GM18867 (cell line): ENCODE results near the gene AEBP2.

Source experiments
- ATAC-seq: cut with Tn5 transposase; IDR thresholded peaks from one replicate; pipeline ENCODE4 v1.9.1; 2021; ENCODE audit warnings: mild to moderate bottlenecking, moderate library complexity; ENCODE audit not compliant: unreplicated experiment

The AEBP2 gene

DNA sequence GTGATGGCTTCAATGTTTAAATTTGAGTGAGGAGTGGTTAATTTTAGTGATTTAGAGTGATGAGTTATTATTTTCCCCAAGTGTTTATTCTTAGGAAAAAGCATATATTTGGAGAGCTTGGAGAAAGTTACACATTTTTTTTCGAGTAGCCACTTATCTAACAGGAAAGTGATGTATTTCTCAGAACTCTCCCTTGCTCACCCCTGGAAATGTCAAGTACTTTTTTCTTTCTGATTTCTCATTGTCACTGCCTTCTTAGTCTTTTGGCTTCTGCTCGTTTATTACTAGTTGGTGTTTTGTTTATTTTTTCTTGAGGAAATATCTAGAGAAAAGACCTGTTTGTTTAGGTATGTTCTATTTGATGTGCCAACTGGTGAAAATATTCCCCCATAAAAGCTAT, 58.8 kb downstream of the AEBP2 start:
- ATAC-seq = no peak

DNA sequence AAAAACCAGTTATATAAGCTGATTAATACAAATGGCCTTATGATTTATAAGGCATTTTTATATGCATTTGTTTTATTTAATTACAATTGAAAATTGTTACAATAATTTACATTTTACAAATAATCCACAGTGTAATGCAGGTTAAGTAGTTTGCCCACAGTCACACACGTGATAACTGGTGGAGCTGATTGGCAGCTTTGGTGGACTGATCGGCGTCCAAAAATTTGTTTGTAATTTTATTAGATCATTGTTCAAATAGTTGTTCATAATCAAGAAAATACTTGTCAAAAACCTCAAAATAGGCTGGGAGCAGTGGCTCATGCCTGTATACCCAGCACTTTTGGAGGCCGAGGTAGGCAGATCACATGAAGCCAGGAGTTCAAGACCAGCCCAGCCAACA, 59.7 kb downstream of the AEBP2 start:
- no peak for ATAC-seq

DNA sequence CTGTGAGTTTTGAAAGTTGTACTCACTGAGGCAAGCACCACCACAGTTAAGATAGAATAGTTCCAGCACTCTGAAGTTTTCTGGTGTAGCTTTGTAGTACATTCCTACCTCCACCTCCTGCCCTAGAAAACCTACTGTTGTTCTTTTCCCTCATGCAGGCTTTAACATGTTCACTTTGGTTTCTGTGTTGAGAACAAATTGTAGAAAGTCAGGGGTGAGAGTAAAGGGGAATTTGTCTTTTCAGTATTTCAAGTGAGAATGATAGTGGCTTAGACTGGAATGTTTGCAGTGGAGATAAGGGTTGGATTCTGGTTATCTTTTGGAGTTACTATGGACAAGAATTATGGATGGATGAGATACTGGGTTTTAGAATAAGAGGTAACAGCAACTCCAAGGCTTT, 67.2 kb downstream of the AEBP2 start:
- ATAC-seq = no peak

DNA sequence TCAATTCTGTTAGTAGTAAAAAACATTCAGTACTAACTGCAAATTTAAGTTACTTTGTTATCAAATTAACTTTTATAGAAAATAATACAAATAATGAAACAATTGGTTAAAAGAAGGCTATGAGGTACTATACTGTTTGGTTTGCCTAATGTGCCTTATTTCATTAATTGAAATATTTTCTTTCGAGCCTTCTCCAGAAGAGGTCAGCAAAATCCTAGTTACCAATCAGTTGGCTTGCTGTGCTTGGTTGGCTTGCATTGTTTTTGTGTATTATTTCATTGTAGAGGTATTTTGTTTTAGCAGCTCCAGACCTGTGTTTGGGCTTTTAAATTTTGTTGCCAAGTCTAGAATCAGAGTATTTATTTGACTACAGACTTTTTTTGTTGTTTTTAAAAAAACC, 68.5 kb downstream of the AEBP2 start:
- ATAC-seq = no peak

DNA sequence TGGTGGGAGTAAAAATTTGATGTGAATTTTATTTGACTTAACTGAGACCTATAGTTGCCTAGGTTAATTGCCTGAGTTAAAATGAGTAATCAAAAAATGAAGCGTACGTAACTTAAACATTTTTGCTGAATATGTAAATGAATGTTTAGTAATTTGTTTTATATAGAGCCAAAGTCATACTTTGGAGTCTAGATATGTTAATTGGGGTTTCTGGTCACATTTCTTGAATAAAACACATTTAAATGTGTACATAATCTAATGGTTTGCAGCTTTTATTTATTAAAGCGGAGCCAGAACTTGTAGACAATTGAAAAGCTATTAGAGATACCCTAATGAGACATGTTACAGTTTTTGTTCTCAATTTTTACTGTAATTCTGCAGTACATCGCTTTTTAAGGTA, 71.2 kb downstream of the AEBP2 start:
- ATAC-seq = no peak

DNA sequence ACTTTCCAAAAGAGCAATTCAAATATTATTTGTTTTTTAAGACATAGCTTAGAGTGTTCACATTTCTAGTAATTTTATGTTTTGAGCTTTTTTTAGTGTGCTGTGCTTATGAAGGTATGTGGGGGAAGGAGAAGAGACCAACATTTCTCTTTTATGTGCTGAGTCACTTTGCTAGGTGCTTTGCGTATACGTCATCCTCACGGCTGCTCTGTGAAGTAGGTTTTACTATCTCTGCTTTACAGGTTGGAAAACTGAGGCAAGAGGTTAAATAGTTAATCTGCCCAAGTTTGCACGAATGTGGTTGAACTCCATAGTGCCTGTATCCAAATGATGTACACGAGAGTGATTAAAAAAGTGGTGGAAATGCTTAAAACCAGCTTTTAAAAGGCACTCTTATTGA, 75.9 kb downstream of the AEBP2 start:
- no peak for ATAC-seq

DNA sequence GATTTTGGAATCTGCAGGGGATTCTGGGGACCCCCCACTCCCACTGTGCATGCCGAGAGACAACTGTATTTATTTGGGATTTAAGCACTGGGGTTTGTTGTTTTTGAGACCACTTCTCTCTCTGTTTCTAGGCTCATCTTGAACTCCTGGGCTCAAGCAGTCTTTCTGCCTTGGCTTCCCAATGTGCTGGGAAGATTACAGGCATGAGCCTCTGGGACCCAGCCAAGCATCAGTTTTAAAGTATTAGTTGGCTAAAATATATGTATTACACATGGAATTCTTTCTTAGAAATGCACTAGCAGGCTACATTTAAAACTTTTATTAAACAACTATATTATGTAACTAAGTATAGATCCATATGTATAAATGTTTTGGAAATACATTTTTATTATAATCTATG, 78.3 kb downstream of the AEBP2 start:
- no peak for ATAC-seq

DNA sequence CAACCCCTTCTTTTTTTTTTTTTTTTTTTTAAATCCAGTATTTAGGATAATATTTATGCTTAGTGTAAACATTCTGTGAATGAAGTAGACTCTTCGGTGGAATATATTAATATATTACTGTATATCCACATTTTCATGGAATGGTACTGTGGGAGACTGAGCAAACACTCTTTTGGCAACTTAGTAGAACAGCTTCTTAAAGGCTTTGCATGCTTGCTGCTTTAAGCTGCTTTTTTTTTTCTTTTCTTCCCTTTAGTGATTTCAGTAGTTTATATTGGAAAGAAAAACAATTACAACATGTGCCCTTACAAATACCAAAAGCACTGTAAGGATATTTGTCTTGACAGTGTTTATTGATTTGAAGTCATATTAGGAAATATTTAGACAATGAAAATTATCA, 78.9 kb downstream of the AEBP2 start:
- ATAC-seq = no peak

DNA sequence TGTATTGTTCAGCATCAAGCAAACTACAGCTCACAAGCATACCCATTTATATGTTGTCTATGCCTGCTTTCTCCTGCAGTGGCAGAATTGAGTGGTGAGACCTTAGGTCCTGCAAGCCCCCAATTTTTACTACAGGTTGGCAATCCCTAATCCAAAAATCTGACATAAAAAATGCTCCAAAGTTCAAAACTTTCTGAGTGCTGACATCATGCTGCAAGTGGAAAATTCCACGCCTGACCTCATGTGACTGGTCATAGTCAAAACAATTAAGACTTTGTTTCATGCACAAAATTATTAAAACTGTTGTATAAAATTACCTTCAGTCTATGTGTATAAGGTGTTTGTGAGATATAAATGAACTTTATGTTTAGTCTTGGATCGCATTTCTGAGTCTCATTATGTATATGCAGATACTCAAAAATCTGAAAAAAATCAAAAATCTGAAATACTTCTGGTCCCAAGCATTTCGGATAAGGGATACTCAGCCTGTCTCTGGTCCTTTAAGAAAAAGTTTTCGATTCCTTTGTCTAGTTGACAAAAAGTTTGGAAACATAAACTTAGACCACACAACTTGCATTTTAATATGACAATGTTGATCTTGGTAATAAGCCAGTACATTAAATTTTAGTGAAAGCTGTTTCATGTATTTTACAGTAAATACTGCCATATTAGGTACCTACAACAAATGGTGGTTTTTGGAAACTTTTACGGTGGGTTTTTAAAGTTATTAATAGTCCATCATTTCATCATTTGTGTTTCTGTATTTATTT, 81.5 kb downstream of the AEBP2 start:
- ATAC-seq = no peak

DNA sequence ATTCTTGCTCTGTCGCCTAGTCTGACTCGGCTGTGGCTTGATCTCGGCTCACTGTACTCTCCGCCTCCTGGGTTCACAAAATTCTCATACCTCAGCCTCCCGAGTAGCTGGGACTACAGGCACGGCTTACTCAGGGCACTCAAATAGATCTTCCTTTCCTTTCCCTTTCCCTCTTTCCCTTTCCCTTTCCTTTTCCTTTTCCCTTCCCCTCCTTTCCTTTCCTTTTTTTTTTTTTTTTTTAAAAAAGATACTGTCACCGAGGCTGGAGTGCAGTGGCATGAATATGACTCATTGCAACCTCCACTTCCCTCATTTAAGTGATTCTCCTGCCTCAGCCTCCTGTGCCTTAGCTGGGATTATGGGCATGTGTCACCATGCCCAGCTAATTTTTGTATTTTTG, 86.0 kb downstream of the AEBP2 start:
- no peak for ATAC-seq

DNA sequence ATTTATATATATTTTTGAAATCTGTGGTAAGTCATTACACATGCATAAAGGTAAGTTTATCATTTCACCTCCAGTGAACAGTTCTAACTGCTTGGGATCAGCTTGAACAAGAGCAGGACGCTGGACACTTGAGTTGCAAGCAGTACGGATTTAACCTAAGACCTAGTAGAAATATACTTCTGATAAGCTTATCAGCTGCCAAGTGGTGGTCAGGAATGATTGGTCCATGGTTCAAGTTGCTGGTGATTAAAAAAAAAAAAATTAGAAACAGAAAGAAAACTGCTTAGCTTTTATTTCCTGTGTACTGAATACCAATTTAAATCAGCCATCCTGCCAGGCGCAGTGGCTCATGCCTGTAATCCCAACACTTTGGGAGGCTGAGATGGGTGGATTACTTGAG, 88.6 kb downstream of the AEBP2 start:
- no peak for ATAC-seq

DNA sequence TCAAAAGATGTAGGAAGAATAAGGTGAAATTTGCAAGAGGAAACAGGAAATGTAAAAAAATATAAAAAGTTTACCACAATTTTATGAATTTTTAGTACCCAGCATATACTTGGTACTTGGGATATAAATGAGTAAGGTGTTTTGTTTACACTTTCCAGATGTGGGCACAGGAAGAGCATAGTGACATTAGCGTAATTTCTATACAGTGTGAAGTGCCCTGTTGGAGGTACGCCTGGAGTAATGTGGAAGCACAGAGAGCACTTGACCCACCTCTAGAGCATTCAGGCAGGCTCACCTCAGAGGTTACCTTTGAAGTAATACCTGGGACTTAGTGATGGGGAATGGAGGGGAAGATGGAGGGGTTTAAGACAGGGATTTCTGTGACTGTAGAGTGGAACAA, 89.5 kb downstream of the AEBP2 start:
- ATAC-seq = no peak

DNA sequence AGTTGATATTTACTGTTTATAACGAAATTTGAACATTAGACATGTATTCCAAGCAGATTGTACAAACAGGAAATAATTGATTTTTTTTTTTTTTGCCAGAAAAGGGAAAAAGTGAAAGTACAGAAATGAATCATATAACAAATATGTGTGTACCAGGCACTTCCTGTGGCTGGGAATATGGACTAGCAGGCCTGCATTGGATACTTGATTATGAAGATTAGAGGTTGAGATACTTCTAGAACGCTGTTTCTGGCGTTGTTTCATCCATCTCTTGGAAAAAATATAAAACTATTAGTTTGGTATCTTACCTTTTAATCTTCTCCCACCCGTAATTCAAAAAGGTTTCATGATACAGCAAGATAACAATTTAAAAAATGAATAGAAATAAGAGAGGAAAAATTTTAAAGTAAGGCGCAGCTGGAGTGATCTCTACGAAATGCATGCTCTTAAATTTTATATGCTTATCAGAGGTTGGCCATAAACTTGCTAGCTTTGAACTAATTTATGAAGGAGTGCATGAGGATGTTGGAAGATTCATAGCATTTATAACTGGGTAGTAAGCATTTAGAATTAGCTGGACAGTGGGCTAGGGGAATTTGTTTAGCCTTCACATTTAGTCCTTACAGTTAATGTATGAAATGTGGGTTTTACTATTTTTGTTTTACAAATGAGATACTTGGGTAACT, 90.8 kb downstream of the AEBP2 start:
- ATAC-seq = no peak

DNA sequence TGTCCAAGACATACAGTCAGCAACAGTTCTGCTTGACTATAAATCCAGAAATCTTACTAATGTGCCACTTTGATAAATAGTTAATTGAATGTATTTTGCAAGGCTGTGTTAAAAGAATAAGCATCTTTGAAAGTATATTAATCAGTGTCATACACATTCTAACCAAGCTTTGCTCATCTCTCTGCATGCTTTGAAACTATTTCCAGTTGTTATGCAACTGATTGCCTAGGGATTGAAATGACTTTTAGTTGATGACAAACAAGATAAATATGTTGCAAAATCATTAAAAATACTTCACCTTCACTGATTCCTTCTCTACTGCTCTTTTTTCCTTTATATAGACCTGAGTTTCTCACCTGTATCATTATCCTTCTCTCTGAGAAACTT, 91.3 kb downstream of the AEBP2 start:
- no peak for ATAC-seq

DNA sequence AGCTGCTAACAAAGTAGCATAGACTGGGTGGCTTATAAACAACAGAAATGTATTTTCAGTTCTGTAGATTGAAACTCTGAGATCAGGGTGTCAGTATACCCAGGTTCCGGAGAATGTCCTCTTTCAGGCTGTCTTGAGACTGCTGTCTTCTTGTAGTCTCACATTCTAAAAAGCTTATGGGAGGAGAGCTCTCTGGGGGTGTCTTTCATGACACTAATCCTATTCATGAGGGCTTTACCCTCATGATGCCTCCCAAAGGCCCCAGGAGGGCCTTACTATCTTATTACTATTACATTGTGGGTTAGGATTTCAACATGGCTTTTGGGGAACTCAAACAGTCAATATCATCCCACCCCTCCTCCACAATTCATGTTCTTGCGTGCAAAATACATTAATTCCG, 94.3 kb downstream of the AEBP2 start:
- no peak for ATAC-seq

DNA sequence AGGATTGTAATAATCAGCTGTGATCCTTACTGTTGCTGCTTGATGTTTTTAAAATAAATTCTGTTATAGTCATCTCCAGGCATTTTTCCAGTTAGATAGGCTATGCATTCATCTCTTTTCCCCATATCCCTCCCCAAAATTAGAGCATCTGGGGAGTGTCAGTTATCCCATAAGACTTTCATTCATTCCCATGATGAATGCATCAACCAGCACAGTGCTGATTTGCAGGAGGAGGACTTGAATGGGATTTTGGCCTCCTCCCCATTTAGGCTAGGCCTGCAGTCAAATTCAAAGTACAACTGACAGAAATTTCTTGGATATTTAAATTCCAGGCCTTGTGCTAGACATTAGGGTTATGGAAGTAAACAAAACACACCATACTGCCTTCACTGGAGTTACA, 99.8 kb downstream of the AEBP2 start:
- ATAC-seq = no peak

DNA sequence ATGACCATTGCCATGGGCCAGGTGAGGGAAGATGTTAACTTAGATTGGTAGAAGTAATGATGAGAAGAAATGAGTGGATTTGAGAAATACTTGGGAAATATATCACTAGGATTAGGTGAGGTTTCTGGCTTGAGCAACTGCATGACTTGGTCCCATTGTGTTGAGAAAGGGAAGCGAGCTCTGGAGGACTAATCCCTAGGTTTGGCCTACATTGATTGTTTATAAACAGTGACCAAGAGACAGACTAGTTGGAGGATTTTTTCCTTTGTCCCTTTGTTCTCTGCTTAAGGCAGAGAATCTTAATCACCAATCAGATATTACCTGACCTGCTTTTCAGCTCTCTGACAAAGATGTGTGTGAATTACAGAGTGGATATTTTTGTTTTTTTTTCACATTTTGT, 100.5 kb downstream of the AEBP2 start:
- ATAC-seq = no peak

DNA sequence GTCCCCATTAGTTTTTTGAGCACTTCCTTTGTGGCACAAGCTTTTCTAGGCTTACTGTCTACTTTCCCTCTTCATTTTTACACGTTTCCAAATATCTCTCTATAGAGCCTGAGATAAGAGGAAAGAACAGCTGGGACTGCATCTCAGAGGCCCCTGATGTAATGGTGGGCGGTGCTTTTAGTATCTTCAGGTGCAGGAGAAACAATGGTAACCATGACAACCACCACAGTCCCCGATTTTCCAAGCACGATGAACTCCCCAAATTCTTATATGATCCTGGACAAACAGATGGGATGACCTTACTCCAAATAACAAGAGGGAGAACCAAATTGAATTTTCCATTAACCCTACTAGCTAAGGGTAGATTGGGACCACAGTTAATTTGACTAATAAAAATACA, 103.3 kb downstream of the AEBP2 start:
- no peak for ATAC-seq

DNA sequence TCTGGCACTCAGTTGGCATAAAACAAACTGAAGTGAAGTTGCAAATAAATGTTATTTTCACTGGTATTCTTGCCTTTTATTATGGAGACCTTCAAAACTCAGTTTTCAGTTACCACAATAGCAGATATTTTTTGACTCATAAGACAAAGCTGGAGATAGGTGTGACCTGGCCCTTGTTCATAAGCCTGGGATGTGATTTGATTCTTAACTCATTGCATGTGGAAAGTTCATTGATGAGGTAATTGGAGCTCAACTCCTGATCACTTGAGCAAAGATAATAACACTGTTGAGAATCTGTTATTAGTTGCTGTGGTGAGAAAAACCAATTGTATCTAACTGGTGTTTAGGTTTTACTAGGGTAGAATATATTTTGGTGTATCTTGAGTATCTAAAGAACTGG, 105.1 kb downstream of the AEBP2 start:
- ATAC-seq = no peak

DNA sequence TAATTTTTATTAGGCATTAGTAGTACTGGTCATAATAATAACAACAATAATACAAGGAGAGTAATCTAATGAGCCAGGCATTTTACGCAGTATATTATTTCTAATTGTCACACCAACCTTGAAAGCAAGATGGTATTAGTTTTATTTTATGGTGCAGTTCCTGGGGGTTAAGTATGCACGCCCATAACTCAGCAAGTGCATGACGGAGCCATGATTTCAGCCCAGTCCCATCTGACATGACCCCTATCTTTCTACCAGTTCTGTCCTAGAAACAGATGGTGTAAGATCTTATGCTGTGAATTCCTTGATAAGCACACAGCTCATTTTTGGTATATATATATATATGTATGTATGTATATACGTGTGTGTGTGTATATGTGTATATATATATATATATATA, 106.0 kb downstream of the AEBP2 start:
- no peak for ATAC-seq

DNA sequence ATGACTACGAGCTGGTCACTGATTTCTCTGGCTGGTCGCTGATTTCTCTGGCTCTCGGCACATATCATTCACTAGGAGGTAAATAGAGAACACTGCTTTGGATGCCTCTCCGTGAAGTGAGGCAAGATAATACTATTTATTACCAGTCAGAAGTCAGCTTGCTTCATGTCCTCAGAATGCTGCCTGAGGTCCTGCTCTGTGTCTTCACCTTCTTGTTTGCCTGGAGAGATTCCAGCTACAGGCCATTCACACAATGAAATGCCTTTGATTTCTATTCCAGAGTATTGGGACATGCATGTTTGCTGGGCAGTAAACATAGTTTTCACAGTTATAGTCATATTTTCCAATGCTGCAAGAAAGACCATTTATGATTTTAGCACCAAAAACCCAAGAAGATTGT, 106.7 kb downstream of the AEBP2 start:
- ATAC-seq = no peak

DNA sequence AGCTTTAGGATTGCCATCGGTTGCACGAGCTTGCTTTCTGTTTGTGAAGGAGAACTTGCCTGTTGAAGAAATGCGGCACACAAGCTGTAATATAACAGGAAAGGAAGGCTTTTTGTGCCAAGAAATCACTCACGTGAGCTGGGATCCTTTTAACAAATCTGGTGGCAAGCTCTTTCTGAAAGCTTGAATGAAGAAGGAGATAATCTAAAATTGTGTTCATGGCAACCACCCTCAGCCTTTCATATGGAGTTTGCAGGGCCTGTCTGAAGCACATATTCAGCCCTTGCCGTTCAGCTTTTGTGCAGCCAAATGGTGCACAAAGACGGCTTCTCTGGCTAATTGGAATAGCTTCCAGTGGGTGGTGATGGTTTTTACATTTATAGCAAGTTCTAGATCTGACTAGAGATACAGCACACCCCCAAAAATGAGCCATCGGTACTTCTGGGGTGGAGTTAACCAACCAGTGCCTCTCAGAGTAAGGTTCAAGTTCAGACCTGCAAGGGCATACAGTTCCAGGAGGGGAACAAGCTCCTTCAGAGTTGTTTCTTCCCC, 107.4 kb downstream of the AEBP2 start:
- no peak for ATAC-seq

DNA sequence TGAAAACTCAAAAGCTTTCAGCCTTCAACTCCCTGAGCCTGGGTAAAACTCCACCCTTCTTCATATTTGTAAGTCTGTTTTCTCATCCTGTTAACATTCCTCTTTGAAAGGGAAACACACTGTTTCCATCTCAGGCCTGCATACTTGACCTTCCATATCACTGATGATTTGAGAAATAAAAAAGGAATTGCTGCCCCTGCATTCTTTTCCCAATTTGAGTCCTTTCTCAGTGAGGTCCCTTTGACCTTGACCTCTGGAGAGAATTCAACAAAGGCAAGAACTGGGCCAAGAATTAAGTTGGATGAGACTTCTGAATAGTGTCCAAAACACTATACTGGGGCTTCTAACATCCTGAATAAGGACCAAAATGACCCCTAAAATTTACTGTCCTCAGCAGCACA, 108.0 kb downstream of the AEBP2 start:
- ATAC-seq = no peak
